Muscle of back (tissue), 11 donors: ENCODE measurements around the gene SLC43A1. TPM values are rescaled to one million over a fixed set of nuclear protein-coding genes. Genes with fewer than 3 reads are reported as not detected.

Source experiments
- DNase-seq, 3 donors: peaks; one replicate each; pipeline versions ENCODE4 v3.0.0 to v3.0.0-alpha.2; 2013
- polyA plus RNA-seq, 10 donors: library from polyadenylated mRNA; unstranded; fragments of 120-200 nt; gene quantifications; one replicate each; pipeline ENCODE4 v1.2.1, GENCODE V29; 2013; ENCODE audit not compliant: insufficient read length in 10 of 10

Gene SLC43A1
- polyA plus RNA-seq, 10 donors = 7.8 to 14.9 (median 10.2) TPM

GRCh38 chr11:57499413-57499982 lies 16.0 kb downstream of the SLC43A1 start:
- DNase-seq = peak; percentile 90 to 96 (median 91)

- DNase-seq = no peak
These were observed 17.0 kb downstream of the SLC43A1 start for GRCh38 chr11:57498540-57498939.

GRCh38 chr11:57497303-57498247 lies 17.9 kb downstream of the SLC43A1 start:
- no peak for DNase-seq

GRCh38 chr11:57496109-57496820 lies 19.2 kb downstream of the SLC43A1 start:
- DNase-seq = no peak

DNA sequence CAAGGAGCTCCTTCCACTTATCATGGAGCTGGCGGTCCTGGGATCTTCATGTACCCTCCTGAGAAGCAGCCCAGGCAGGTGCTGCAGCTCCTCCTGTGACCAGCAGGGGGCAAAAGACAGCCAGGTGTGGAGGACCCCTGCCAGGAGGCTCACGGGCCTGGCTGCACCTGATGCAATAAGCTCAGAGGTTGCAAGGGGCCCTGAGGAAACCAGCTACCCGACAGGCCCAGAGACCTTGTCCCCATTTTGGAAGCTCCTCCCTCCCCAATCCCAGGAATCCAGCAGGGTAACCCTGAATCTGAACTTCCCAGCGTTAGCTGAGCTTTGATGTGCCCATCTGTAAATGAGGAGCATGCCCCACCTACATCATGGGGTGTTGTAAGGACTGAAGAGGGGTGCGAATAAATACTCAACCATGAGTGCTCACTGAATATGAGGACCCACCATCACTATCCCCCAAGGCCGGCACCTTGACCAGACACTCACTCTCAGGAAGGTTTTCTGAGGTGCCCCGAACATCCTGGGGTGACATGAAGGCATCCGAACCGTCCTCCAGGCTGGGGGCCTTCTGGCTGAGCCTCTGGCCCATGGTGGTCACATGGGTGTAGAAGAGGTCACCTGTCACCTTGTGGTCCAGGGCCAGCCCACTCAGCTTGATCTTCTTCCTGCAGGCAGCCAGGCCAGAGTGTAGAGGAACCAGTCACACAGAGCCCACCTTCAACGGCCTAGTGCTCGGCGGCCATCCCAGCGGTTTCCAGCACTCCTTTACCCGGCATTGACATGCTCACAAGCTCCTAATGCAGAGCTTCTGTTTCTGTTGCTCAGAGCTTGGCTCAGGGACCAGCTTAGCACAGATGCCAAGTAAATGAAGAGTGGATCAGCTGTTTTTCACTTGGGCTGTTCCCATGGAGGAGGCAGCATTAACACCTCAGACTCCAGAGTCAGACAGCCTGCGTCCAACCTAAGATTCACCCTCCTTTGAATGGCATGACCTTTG lies 21.7 kb downstream of the SLC43A1 start:
- peak in 2 of 3 donors; percentile 28 to 42 for DNase-seq

DNA sequence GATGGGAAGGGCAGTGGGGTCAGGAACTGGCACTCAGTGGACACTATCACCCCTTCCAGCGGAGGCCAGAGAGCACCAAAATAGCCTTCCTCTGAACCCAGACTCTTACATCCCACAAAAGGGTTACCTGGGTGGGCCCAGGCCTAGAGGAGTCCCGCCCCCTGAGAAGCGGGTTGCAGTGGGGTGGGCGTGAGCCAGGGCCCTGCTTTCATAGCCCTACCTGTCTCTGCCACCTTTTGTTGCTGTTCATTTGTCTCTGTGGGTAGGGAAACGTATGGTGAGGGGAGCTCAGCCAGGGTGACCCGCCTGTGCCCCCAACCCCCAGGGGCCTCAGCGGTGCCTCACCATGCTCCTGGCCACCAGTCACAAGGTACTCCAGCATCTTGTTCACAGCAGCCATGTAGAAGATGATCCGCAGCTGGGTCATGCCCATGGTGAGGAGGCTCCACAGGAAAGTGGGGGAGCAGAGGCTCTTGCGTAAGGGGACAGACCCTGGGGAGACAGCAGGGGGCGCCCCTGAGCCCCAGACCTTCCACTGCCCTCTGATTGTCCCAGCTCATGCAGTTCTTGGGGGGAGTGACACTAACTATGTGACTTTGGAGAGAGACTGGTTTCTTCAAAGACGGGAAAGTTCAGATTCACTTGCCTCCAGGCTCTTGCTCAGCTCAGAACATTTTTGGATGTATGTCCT lies 24.0 kb downstream of the SLC43A1 start:
- DNase-seq = no peak

- no peak for DNase-seq
These were observed 24.9 kb downstream of the SLC43A1 start for GRCh38 chr11:57490456-57491248.

DNA sequence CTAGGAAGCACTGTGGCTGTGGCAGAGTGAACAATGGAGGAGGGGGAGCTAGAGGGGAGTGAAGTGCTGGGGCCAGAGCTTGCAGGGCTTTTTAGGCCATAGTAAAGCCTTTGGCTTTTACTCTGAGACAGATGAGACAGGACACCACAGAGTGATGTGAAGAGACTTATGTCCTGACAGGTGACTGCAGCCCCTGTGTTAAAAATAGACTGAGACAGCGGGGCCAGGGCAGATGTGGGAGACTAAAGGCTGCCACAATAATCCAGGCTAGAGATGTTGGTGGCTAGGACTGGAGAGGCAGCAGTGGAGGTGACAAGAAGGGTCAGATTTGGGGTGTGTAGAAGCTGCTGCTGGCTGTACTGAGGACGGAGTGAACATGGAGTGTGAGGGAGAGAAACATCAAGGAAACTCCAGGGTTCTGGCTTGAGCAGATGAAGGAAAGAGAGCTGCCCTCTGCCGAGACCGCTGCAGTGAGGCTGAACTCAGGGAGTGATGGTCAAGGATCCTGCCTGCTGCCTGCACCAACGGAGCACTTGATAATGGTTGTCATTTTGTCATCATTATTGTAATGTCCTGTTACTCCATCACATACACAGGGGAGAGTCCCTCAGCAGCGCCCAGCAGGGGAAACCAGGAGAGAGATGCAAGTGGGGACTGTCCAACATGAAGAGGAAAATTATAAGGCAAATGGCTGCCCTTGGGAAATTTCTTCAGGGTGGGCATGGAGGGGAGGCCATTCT lies 27.4 kb downstream of the SLC43A1 start:
- no peak for DNase-seq

GRCh38 chr11:57487021-57487778 lies 28.3 kb downstream of the SLC43A1 start:
- no peak for DNase-seq

DNA sequence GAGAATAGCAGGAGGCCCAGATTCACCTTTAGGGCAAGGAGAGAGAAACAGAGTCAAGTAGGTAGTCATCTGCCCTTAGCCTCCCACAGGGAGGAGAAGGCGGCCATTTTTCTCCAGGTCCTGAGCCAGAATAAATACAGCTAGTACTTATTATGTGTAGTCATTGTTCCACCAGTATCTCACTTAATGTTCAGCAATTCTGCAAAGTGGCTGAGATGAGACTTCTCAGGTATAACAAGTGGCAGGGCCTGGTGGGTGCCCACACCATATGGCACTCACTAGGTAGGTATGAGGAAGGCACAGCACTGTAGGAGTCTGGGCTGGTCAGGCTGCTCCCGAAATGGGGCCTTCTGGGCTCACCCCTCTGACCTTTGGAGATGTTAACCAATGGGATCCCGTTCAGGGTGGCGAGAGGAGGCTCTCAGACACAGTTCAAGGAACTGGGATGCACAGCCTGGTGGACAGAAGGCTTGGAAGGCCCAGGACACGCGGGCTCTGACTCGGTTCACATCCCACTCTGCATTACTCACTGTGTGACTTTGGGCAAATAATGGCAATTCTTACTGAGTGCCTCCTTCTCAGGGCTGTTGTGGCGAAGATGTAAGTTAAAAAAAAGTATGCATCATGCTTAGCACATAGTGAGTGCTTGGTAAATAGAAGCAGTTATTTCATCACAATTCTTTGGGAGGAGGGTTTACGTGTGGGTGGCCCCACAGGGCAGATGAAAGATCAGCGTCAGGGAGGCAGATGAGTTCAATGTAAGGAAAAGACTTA lies 30.1 kb downstream of the SLC43A1 start:
- no peak for DNase-seq

- no peak for DNase-seq
These were observed 31.3 kb downstream of the SLC43A1 start for GRCh38 chr11:57484141-57484710.

- no peak for DNase-seq
These were observed 32.0 kb downstream of the SLC43A1 start for GRCh38 chr11:57483562-57483918.

DNA sequence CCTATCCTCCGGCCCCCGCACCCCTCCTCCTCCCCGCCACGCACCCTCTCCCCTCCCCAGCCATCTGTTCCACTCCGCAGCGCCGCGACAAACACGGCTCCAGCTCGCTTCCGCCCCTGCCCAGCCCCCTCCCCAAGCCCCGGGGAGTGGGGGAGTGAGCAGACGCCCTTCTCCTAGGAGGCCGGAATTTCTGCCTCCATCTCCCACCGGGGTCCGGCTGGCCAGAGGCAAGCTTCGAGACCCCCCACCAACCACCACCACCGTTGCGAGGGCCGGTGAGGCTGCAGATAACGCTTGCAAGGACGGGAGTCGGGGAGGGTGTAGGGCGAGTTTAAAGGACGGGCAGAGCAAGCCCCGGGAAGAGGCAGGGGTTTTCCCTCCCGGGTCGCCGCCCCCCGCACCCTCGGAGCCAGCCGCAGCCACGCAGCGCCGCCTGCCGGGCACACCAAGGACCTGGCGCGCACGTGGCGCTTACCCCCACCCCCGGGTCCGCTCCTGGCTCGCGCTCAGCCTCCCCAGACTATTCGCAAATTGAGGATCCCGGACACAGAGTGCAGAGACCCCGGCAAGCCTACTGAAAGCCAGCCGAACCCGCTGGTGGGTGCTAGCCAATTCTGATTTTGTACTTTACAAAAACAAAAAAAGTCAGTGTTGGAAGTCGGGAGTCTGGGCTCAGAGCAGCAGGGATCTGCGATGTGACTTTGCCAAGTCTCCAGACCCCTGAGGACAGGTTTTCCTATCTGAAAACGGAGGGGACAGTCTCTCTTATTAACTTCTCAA lies 32.5 kb downstream of the SLC43A1 start:
- DNase-seq = peak; percentile 47 to 85 (median 74)

- no peak for DNase-seq
These were observed 33.4 kb downstream of the SLC43A1 start for GRCh38 chr11:57481915-57482781.

DNA sequence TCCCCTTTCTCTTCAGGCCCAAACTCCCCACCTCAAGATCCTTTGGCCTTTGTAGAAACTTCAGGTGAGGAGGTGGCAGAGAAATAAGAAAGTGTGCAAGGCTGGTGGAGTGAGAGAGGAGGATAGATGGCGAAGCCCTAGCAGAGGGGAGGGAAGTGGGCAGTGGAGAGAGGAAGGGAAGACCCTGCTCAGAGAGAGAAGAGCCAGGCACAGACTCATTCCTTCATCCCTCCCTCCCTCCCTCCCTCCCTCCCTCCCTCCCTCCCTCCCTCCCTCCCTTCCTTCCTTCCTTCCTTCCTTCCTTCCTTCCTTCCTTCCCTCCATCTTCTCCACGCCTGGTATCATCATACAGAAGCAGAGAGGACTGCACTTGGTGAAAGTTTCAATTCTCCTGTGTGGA lies 34.2 kb downstream of the SLC43A1 start:
- DNase-seq = no peak
